ENCODE data around the gene PTPN14.
"Not testable (repeated sequence)": the region's sequence is repeated elsewhere in the genome, so short reads cannot be mapped to it uniquely, and the experiment has no call there.

The PTPN14 gene

GRCh38 chr1:214525535-214526019, 25.8 kb downstream of the PTPN14 start:
- no peaks in the 10 kb centered on the region for H3K27me3 ChIP-seq (ENCODE audit: insufficient read depth, low read length, poor library complexity)
- ATAC-seq (ENCODE audit: insufficient read depth, low read depth) (0 out of 3 replicates have a peak, but pooled peaks have one; percentile 33), DNase-seq (no peak)
- H3K4me2 ChIP-seq (ENCODE audit: insufficient read depth, low read length) = no peak overlapping the region
- no peak overlapping the region for H2AFZ ChIP-seq (ENCODE audit: low read depth, low read length)
- H3K79me2 ChIP-seq (ENCODE audit: insufficient read depth, low read length) = no peaks in the 10 kb centered on the region
- no peaks in the 10 kb centered on the region for H3K9me3 ChIP-seq (ENCODE audit: insufficient read depth, low read length, severe bottlenecking)
- H3K36me3 ChIP-seq (ENCODE audit: insufficient read depth, low read length) = no peaks in the 10 kb centered on the region
- no peak for TF ChIP-seq EZH2 (IDR thresholded peaks at IDR 0.05; ENCODE audit: borderline replicate concordance, low read depth, low read length, severe bottlenecking)
- no peak overlapping the region for H3K27ac ChIP-seq (ENCODE audit: low read length)
- no peak overlapping the region for H3K9ac ChIP-seq (ENCODE audit: low read depth, low read length)
- H3K4me3 ChIP-seq (ENCODE audit: low read depth in 1 of 2, low read length in 2 of 2) = no peak overlapping the region
- H3K4me1 ChIP-seq (ENCODE audit: insufficient read depth, low read length) = no peaks in the 10 kb centered on the region
- no peaks in the 10 kb centered on the region; the same call in 1 of the 2 replicates for H4K20me1 ChIP-seq (ENCODE audit: insufficient read depth, low read length)

GRCh38 chr1:214524824-214525223, 26.6 kb downstream of the PTPN14 start:
- no peaks in the 10 kb centered on the region for H3K79me2 ChIP-seq (ENCODE audit: insufficient read depth, low read length)

GRCh38 chr1:214523124-214523824, 28.1 kb downstream of the PTPN14 start:
- no peak for DNase-seq
- Histone ChIP-seq H3K27ac (ENCODE audit: low read length) (no peak overlapping the region), H3K4me2 (ENCODE audit: insufficient read depth, low read length) (no peak overlapping the region), H3K4me3 (ENCODE audit: low read depth in 1 of 2, low read length in 2 of 2) (no peak overlapping the region), H3K4me1 (ENCODE audit: insufficient read depth, low read length) (no peaks in the 10 kb centered on the region), H3K9ac (ENCODE audit: low read depth, low read length) (no peak overlapping the region), H2AFZ (ENCODE audit: low read depth, low read length) (no peak overlapping the region), H3K79me2 (ENCODE audit: insufficient read depth, low read length) (no peaks in the 10 kb centered on the region), H3K36me3 (ENCODE audit: insufficient read depth, low read length) (no peaks in the 10 kb centered on the region), H3K9me3 (ENCODE audit: insufficient read depth, low read length, severe bottlenecking) (no peaks in the 10 kb centered on the region), H3K27me3 (ENCODE audit: insufficient read depth, low read length, poor library complexity) (no peaks in the 10 kb centered on the region), H4K20me1 (ENCODE audit: insufficient read depth, low read length) (no peaks in the 10 kb centered on the region; the same call in 1 of the 2 replicates)
- TF ChIP-seq EZH2 (IDR thresholded peaks at IDR 0.05; ENCODE audit: borderline replicate concordance, low read depth, low read length, severe bottlenecking) = no peak
- TF ChIP-seq CTCF (IDR thresholded peaks at IDR 0.05; ENCODE audit: borderline replicate concordance, extremely low read depth, low read length, poor library complexity, severe bottlenecking) = no peak
- ATAC-seq (ENCODE audit: insufficient read depth, low read depth) = no peak

More at GRCh38 chr1:214524824-214525223, 26.6 kb downstream of the PTPN14 start:
- no peaks in the 10 kb centered on the region for H3K27me3 ChIP-seq (ENCODE audit: insufficient read depth, low read length, poor library complexity)
- no peaks in the 10 kb centered on the region for H3K4me1 ChIP-seq (ENCODE audit: insufficient read depth, low read length)
- no peak overlapping the region for H3K27ac ChIP-seq (ENCODE audit: low read length)
- no peak for ATAC-seq (ENCODE audit: insufficient read depth, low read depth)
- DNase-seq = no peak
- TF ChIP-seq EZH2 (IDR thresholded peaks at IDR 0.05; ENCODE audit: borderline replicate concordance, low read depth, low read length, severe bottlenecking) (no peak), CTCF (IDR thresholded peaks at IDR 0.05; ENCODE audit: borderline replicate concordance, extremely low read depth, low read length, poor library complexity, severe bottlenecking) (no peak)
- H4K20me1 ChIP-seq (ENCODE audit: insufficient read depth, low read length) = no peaks in the 10 kb centered on the region; the same call in 1 of the 2 replicates
- H3K9ac ChIP-seq (ENCODE audit: low read depth, low read length) = no peak overlapping the region
- H3K4me3 ChIP-seq (ENCODE audit: low read depth in 1 of 2, low read length in 2 of 2) = no peak overlapping the region
- no peak overlapping the region for H3K4me2 ChIP-seq (ENCODE audit: insufficient read depth, low read length)
- no peaks in the 10 kb centered on the region for H3K36me3 ChIP-seq (ENCODE audit: insufficient read depth, low read length)
- no peaks in the 10 kb centered on the region for H3K9me3 ChIP-seq (ENCODE audit: insufficient read depth, low read length, severe bottlenecking)
- no peak overlapping the region for H2AFZ ChIP-seq (ENCODE audit: low read depth, low read length)

- H2AFZ ChIP-seq (ENCODE audit: low read depth, low read length); H3K36me3 ChIP-seq (ENCODE audit: insufficient read depth, low read length); H3K4me1 ChIP-seq (ENCODE audit: insufficient read depth, low read length); H3K27ac ChIP-seq (ENCODE audit: low read length); ATAC-seq (ENCODE audit: insufficient read depth, low read depth); H3K9ac ChIP-seq (ENCODE audit: low read depth, low read length); DNase-seq; H4K20me1 ChIP-seq (ENCODE audit: insufficient read depth, low read length); H3K27me3 ChIP-seq (ENCODE audit: insufficient read depth, low read length, poor library complexity); H3K79me2 ChIP-seq (ENCODE audit: insufficient read depth, low read length); H3K4me2 ChIP-seq (ENCODE audit: insufficient read depth, low read length); H3K9me3 ChIP-seq (ENCODE audit: insufficient read depth, low read length, severe bottlenecking); H3K4me3 ChIP-seq (ENCODE audit: low read depth in 1 of 2, low read length in 2 of 2): not testable (repeated sequence)
Measured at GRCh38 chr1:214521458-214521857, 29.9 kb downstream of the PTPN14 start.
